ENCODE data around the gene RPTOR.

Gene RPTOR

DNA sequence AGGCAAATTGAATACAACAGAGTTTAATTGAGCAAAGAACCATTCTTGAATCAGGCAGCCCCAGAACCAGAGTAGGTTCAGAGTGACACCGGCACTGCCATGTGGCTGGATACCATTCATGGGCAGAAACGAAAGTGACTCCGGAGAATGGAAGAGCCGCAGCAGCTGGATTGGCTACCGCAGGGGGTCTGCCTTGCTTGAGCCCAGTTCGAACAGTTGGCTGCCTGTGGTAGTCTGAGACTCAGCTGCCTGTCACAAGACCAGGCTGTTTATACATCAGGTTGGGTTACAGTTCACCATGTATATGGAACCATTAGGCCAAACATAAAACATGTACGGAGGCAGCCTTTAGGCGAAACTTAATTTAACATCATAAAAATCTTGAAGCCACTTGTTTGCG lies 241.8 kb downstream of the RPTOR start:
- TF ChIP-seq, protein P1, sequence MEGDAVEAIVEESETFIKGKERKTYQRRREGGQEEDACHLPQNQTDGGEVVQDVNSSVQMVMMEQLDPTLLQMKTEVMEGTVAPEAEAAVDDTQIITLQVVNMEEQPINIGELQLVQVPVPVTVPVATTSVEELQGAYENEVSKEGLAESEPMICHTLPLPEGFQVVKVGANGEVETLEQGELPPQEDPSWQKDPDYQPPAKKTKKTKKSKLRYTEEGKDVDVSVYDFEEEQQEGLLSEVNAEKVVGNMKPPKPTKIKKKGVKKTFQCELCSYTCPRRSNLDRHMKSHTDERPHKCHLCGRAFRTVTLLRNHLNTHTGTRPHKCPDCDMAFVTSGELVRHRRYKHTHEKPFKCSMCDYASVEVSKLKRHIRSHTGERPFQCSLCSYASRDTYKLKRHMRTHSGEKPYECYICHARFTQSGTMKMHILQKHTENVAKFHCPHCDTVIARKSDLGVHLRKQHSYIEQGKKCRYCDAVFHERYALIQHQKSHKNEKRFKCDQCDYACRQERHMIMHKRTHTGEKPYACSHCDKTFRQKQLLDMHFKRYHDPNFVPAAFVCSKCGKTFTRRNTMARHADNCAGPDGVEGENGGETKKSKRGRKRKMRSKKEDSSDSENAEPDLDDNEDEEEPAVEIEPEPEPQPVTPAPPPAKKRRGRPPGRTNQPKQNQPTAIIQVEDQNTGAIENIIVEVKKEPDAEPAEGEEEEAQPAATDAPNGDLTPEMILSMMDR (IDR thresholded peaks at IDR 0.05; ENCODE audit: insufficient read depth, low read length, missing control alignments): no peak
- H3K4me3 ChIP-seq (ENCODE audit: low read depth, low read length): no peak overlapping the region
- POLR2A ChIA-PET: no interaction called here
- CTCF ChIA-PET: interaction anchor here (4.0 kb wide), 1 partner anchor 11 kb away, joined by 13 read pairs; no protein-coding TSS in a partner anchor
- DNase-seq (ENCODE audit: low read depth, low spot score): no peak

DNA sequence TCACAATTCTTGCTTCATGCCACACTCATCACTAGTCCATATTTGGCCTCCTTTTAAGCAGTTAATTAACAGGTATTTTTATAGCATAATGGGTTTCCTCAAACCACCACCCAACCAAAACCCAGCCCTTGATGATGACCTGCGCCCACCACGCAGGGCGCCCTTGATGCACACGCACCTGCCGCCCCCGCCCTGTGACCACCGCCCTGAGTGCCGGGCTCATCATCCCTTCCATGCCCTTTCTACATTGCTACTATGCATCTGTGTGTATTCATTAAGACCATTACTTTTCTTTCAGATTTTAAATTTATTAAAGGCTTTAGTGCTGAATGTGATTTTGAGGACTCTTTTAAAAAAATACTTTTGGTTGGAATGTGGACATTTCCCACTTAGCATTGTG lies 242.2 kb downstream of the RPTOR start:
- ChIA-PET POLR2A (no interaction called here), CTCF (interaction anchor here (4.0 kb wide), 1 partner anchor 12 kb away, joined by 13 read pairs; no protein-coding TSS in a partner anchor)
- H3K4me3 ChIP-seq (ENCODE audit: low read depth, low read length): no peak overlapping the region
- TF ChIP-seq, protein P1 (IDR thresholded peaks at IDR 0.05; ENCODE audit: insufficient read depth, low read length, missing control alignments): no peak
- no peak for DNase-seq (ENCODE audit: low read depth, low spot score)

DNA sequence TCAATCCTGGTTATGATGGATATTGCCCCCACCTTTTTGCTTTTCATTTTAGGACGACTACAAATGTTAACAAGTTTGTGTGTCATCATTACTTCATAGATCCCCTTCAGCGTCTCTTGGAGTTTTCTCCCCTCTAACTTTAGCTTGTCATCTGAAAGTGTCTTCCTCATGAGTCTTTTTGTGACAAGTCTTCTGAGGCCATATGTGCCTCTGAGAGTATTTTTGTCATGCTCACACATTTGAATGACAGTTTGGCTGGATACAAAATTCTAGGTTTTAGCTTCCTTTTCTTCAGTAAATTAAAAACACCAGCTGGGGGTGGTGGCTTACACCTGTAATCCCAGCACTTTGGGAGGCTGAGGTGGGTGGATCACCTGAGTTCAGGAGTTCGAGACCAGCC lies 243.2 kb downstream of the RPTOR start:
- no peak for DNase-seq (ENCODE audit: low read depth, low spot score)
- CTCF ChIA-PET: interaction anchor here (4.0 kb wide), 1 partner anchor 13 kb away, joined by 13 read pairs; no protein-coding TSS in a partner anchor
- H3K4me3 ChIP-seq (ENCODE audit: low read depth, low read length): no peak overlapping the region
- POLR2A ChIA-PET: no interaction called here
- TF ChIP-seq, protein P1 (IDR thresholded peaks at IDR 0.05; ENCODE audit: insufficient read depth, low read length, missing control alignments): no peak

DNA sequence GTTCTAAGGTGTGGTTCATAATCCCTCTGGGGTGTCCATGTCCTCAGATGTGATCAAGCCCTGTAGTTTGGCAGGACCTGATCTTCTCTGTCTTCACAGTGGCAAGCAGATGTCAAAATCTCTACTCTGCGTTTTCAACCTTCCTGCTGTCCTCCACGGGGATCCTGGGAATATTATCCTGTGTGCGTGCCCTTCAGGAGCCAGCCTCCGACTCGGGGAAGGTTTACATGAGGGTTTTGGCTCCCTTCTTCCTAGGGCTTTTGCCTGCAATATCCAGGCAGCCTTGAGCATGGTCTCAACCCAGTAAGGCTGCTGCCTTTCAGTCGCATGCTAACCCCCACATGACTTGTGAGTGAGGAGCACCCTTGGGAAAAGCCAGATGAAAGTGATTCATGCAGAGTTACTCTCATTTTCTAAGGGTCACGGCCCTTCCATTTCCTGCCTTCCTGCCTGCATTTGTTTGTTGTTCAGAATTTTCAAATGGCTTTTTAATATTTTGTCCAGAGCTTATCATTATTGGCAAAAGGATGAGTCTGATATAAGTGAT lies 244.8 kb downstream of the RPTOR start:
- CTCF ChIA-PET: interaction anchor here (1.4 kb wide), 1 partner anchor 45 kb away, joined by 4 read pairs; no protein-coding TSS in a partner anchor
- peak; percentile 56 for DNase-seq (ENCODE audit: low read depth, low spot score)
- POLR2A ChIA-PET: no interaction called here
- H3K4me3 ChIP-seq (ENCODE audit: low read depth, low read length): 0 out of 2 replicates have a peak overlapping the region, but pooled peaks have one; percentile 1
- TF ChIP-seq, protein P1 (IDR thresholded peaks at IDR 0.05; ENCODE audit: insufficient read depth, low read length, missing control alignments): no peak

DNA sequence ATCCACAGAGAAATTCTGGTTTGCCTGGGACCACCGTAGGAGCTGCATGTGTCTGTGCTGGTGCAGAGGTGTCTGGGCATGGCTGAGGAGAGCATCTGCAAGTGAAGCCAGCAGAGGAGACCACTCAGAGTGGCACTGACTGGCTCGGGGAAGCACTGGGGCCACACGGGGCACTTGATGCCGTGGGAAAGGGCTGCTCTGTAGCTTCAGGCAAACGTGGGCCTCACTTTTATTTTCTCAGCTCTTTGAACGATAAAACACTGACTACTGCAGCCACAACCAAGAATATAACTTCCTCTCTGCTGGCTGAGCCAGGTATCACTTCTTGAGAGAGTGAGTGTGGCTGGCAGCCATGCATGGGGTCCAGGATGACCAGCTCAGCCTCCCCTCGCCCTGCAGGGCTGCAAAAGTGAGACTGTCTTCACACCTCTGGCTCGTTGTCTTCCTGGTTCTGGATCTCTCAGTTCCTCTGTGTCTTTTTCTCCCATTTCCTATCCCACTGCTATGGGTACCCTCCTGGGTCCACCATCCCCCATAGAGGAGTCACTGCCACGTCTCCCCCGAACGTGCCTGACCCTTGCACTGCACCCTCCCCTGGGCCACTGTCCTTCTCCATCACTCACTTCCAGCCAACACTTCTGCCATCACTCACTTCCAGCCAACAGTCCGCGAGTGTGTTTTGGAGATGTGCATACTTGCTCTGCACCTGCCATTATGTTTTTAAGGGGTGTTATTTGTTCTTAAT lies 245.6 kb downstream of the RPTOR start:
- no peak for DNase-seq (ENCODE audit: low read depth, low spot score)
- no peak overlapping the region for H3K4me3 ChIP-seq (ENCODE audit: low read depth, low read length)
- ChIA-PET CTCF (interaction anchor here (1.4 kb wide), 1 partner anchor 44 kb away, joined by 4 read pairs; no protein-coding TSS in a partner anchor), POLR2A (no interaction called here)
- TF ChIP-seq, protein P1 (IDR thresholded peaks at IDR 0.05; ENCODE audit: insufficient read depth, low read length, missing control alignments): no peak
